ENCODE data around the gene GHITM. TPM values are rescaled to one million over a fixed set of nuclear protein-coding genes. Genes with fewer than 3 reads are reported as not detected.

GHITM gene
- total and polyA plus RNA-seq, 2 of the 4 experiments (the other 2 are of a cell fraction): 103 to 185 TPM

DNA sequence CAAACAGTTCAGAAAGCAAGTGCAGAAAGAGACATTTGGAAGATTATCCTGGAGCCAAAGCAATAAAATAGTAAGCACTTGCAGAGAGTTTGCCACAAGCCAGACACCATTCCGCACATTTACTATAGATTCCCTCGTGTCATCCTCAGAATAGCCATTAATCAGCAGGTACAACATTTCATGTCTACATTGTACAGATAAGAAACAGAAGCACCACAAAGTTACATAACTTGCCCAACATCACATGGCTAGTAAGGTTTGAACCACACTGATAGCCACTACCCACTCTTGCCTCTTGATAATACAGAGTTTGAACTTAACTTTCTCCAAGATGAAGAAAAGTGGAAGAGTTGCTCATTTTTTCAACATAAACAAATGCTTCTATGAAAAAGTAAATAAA lies 40.6 kb upstream of the GHITM start:
- Histone ChIP-seq H3K23ac (ENCODE audit: low read depth, low read length) (no peak overlapping the region), H2BK120ac (ENCODE audit: low read depth, low read length) (no peak overlapping the region), H3K4me1 (ENCODE audit: control insufficient read depth, insufficient read depth, low read length) (no peaks in the 10 kb centered on the region), H3K9me3 (ENCODE audit: control insufficient read depth, insufficient read depth, low read length) (no peaks in the 10 kb centered on the region), H2BK20ac (ENCODE audit: low read depth, low read length) (no peak overlapping the region), H4K5ac (ENCODE audit: low read depth, low read length) (no peak overlapping the region), H3K27ac (ENCODE audit: insufficient read depth, low read length) (no peak overlapping the region), H3K79me1 (ENCODE audit: low read depth in 1 of 2, low read length in 2 of 2) (no peaks in the 10 kb centered on the region), H3K4ac (ENCODE audit: low read depth, low read length) (no peak overlapping the region), H2AK9ac (replicated peaks; ENCODE audit: low read depth, low read length, poor library complexity) (no peak overlapping the region), H4K8ac (ENCODE audit: low read depth in 2 of 2, low read length in 2 of 2) (no peak overlapping the region), H2BK5ac (ENCODE audit: low read depth, low read length, poor library complexity, severe bottlenecking) (no peak overlapping the region), H3K4me2 (ENCODE audit: low read depth, low read length) (no peak overlapping the region), H2AK5ac (ENCODE audit: low read depth, low read length) (no peak overlapping the region), H2BK15ac (ENCODE audit: low read depth, low read length) (no peak overlapping the region), H3K18ac (ENCODE audit: low read depth, low read length) (no peak overlapping the region), H2AFZ (replicated peaks; ENCODE audit: low read length, poor library complexity) (no peak overlapping the region), H3K36me3 (ENCODE audit: control insufficient read depth, insufficient read depth, low read length) (no peaks in the 10 kb centered on the region), H4K91ac (ENCODE audit: insufficient read depth, low read depth, low read length) (no peak overlapping the region), H3K14ac (replicated peaks; ENCODE audit: low read depth, low read length) (no peak overlapping the region), H3K27me3 (ENCODE audit: control insufficient read depth, insufficient read depth, low read length) (no peaks in the 10 kb centered on the region), H4K20me1 (ENCODE audit: insufficient read depth, low read length) (no peaks in the 10 kb centered on the region), H3K9ac (ENCODE audit: low read depth, low read length) (no peak overlapping the region), H3K4me3 (ENCODE audit: insufficient read depth, low read depth, low read length) (no peak overlapping the region), H3K9me1 (ENCODE audit: insufficient read depth, low read length) (no peaks in the 10 kb centered on the region), H3K56ac (ENCODE audit: extremely low read depth, insufficient read depth, low read length) (no peak overlapping the region)
- POLR2A ChIA-PET (ENCODE audit: unreplicated experiment): no interaction called here
- WGBS, 2 experiments (ENCODE audit: extremely low coverage in 2 of 2, insufficient read length in 1 of 2): 42% methylated on average over 2 of the region's 2 CpGs; no CpG with 5 or more reads in 1 of the 2 experiments
- DNase-seq (no peak), ATAC-seq (ENCODE audit: low read depth) (no peak)
- BruUV-seq (replicated peaks): no TSS peak
- TF ChIP-seq ELK1 (IDR thresholded peaks at IDR 0.05; ENCODE audit: borderline replicate concordance, low read depth, low read length): no peak
- TF ChIP-seq CHD1 (IDR thresholded peaks at IDR 0.05; ENCODE audit: low read depth, low read length): no peak
- no peak for TF ChIP-seq MAZ (IDR thresholded peaks at IDR 0.05; ENCODE audit: borderline replicate concordance, low read depth, low read length)
- TF ChIP-seq MXI1 (IDR thresholded peaks at IDR 0.05; ENCODE audit: borderline replicate concordance, low read depth, low read length): no peak
- no peak for TF ChIP-seq FOS (IDR thresholded peaks at IDR 0.05; ENCODE audit: low read depth, low read length)
- TF ChIP-seq CEBPB (IDR thresholded peaks at IDR 0.05; ENCODE audit: low read depth, low read length): no peak
- CTCF ChIA-PET: no interaction called here
- dilution Hi-C loops (cut with HindIII; ENCODE audit: low sequenced_read_pairs, unreplicated experiment): no loop called here
- in situ Hi-C loops (cut with MboI; ENCODE audit: low sequenced_read_pairs): no loop called here
- intact Hi-C loops (cut with micrococcal nuclease): loop anchor here (5.0 kb wide), 2 partner anchors 226 to 1301 kb away; no protein-coding TSS in a partner anchor
